ENCODE data around the gene IL22RA2. TPM values are rescaled to one million over a fixed set of nuclear protein-coding genes. Genes with fewer than 3 reads are reported as not detected.

Gene IL22RA2
- total RNA-seq, 1 donor from 2014 or later = not detected

DNA sequence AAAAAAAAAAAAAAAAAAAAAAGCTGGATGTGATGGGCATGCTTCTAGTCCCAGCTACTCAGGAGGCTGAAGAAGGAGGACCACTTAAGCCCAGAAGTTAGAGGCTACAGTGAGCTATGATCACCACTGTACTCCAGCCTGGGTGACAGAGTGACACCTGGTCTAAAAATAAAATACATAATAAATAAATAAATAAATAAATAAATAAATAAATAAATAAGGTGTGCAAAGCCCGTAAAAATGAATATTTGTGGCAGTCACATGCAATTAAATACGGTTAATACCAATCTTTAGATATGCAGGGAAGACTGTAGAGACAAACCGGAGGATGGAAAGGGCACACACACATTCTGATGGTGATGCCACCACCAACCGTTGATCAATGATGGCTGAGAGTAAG is 26.2 kb downstream of the IL22RA2 start:
- Mint-ChIP-seq H3K4me3 (ENCODE audit: unreplicated experiment) (no peak overlapping the region), H3K9me3 (ENCODE audit: unreplicated experiment) (no peaks in the 10 kb centered on the region), H3K4me1 (ENCODE audit: unreplicated experiment) (no peaks in the 10 kb centered on the region)

DNA sequence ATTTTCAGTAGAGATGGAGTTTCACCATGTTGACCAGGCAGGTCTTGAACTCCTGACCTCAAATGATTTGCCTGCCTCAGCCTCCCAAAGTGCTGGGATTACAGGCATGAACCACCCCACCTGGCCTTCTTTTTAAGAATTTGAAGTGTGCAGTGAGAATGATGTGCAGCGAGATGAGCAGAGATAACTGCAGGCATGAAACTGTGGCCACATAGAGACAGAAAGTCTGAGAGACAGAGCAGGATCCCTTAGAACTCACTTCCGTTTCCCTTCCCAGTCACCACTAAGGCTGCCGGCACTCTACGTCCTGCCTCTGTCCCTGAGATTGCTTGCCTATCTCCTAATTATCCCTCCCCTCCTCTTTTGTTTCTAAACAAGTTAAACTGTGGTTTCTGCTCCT is 27.2 kb downstream of the IL22RA2 start:
- Mint-ChIP-seq H3K9me3 (ENCODE audit: unreplicated experiment) (no peaks in the 10 kb centered on the region), H3K27me3 (ENCODE audit: unreplicated experiment) (no peaks in the 10 kb centered on the region), H3K27ac (ENCODE audit: unreplicated experiment) (no peak overlapping the region), H3K4me1 (ENCODE audit: unreplicated experiment) (no peaks in the 10 kb centered on the region), H3K4me3 (ENCODE audit: unreplicated experiment) (no peak overlapping the region), H3K36me3 (ENCODE audit: low read depth, unreplicated experiment) (no peaks in the 10 kb centered on the region)
- no peak for TF ChIP-seq CTCF (IDR thresholded peaks at IDR 0.05; ENCODE audit: unreplicated experiment)
- DNase-seq (ENCODE audit: low spot score) = no peak

More for the DNA sequence above, 26.2 kb downstream of the IL22RA2 start:
- Mint-ChIP-seq H3K27ac (ENCODE audit: unreplicated experiment) (no peak overlapping the region), H3K36me3 (ENCODE audit: low read depth, unreplicated experiment) (no peaks in the 10 kb centered on the region), H3K27me3 (ENCODE audit: unreplicated experiment) (no peaks in the 10 kb centered on the region)
- TF ChIP-seq CTCF (IDR thresholded peaks at IDR 0.05; ENCODE audit: unreplicated experiment) = no peak
- no peak for DNase-seq (ENCODE audit: low spot score)

DNA sequence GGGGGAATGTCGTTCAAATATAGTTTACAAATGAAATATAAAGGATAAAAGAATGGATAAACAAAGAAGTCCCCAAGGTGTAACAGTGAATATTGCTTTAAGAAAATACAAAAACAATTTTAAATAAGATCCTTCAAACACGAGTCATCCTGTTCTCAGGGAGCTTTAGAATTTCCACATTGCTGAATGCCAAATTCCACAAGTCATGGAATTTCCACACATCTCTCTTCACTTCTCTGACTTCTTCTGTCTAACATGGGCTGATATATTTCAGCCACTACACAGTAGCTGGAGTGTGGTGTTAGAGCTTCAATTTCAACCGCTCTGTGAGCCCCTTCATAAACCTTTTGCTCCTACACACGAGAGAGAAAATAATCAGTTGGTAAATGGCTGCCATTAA is 28.0 kb downstream of the IL22RA2 start:
- Mint-ChIP-seq H3K4me1 (ENCODE audit: unreplicated experiment) (no peaks in the 10 kb centered on the region), H3K36me3 (ENCODE audit: low read depth, unreplicated experiment) (no peaks in the 10 kb centered on the region), H3K4me3 (ENCODE audit: unreplicated experiment) (no peak overlapping the region), H3K27ac (ENCODE audit: unreplicated experiment) (no peak overlapping the region), H3K27me3 (ENCODE audit: unreplicated experiment) (no peaks in the 10 kb centered on the region), H3K9me3 (ENCODE audit: unreplicated experiment) (no peaks in the 10 kb centered on the region)
- TF ChIP-seq CTCF (IDR thresholded peaks at IDR 0.05; ENCODE audit: unreplicated experiment) = no peak
- DNase-seq (ENCODE audit: low spot score) = no peak

GRCh38 chr6:137136065-137136464 is 37.4 kb downstream of the IL22RA2 start:
- Mint-ChIP-seq H3K4me1 (ENCODE audit: unreplicated experiment) (no peaks in the 10 kb centered on the region), H3K27ac (ENCODE audit: unreplicated experiment) (no peak overlapping the region), H3K27me3 (ENCODE audit: unreplicated experiment) (peaks cover 1% of the 10 kb centered on the region), H3K4me3 (ENCODE audit: unreplicated experiment) (no peak overlapping the region), H3K9me3 (ENCODE audit: unreplicated experiment) (no peaks in the 10 kb centered on the region), H3K36me3 (ENCODE audit: low read depth, unreplicated experiment) (no peaks in the 10 kb centered on the region)
- TF ChIP-seq CTCF (IDR thresholded peaks at IDR 0.05; ENCODE audit: unreplicated experiment) = no peak
- no peak for DNase-seq (ENCODE audit: low spot score)

- TF ChIP-seq CTCF (IDR thresholded peaks at IDR 0.05; ENCODE audit: unreplicated experiment) = no peak
- Mint-ChIP-seq H3K36me3 (ENCODE audit: low read depth, unreplicated experiment) (no peaks in the 10 kb centered on the region), H3K9me3 (ENCODE audit: unreplicated experiment) (no peaks in the 10 kb centered on the region), H3K4me3 (ENCODE audit: unreplicated experiment) (no peak overlapping the region), H3K27me3 (ENCODE audit: unreplicated experiment) (peaks cover 1% of the 10 kb centered on the region), H3K27ac (ENCODE audit: unreplicated experiment) (no peak overlapping the region), H3K4me1 (ENCODE audit: unreplicated experiment) (no peaks in the 10 kb centered on the region)
- DNase-seq (ENCODE audit: low spot score) = no peak
These were observed 39.0 kb downstream of the IL22RA2 start for GRCh38 chr6:137134483-137134882.

Data from endothelial cell (in vitro differentiated cells).